HEK293 (cell line): ENCODE data around the gene TADA2B.

Experiments
- CTCF ChIA-PET: fragments of 350-600 bp; formaldehyde crosslinking; extraction: SDS; loops from one replicate; lab custom pipeline; 2021; ENCODE audit warnings: antibody characterized with exemption; lab: Yijun Ruan, JAX
- POLR2A ChIA-PET: fragments of 300-600 bp; formaldehyde crosslinking; extraction: SDS; loops from one replicate; lab custom pipeline; 2020; ENCODE audit warnings: antibody characterized with exemption, inconsistent platforms; lab: Yijun Ruan, JAX
- H3K27ac ChIP-seq: fragments of 200-500 bp; sonication (Bioruptor generic); 2 replicates; pipeline ENCODE4 v1.5.1; 2014; ENCODE audit warnings: low read depth, low read length, control low read depth, inconsistent platforms; ENCODE audit errors: extremely low read depth
- H3K36me3 ChIP-seq, 2 experiments: fragments of 200-500 bp in 1 of 2; sonication (Bioruptor generic) in 1 of 2; 1 replicate in 1 of 2; 2 replicates in 1 of 2; pipeline ENCODE4 v1.5.1; 2014 to 2017; ENCODE audit warnings: inconsistent platforms in 2 of 2, low read length in 2 of 2; ENCODE audit not compliant: control insufficient read depth in 2 of 2, insufficient read depth in 1 of 2
- H3K4me1 ChIP-seq: fragments of 200-500 bp; sonication (Bioruptor generic); 2 replicates; pipeline ENCODE4 v1.5.1; 2014; ENCODE audit warnings: mild to moderate bottlenecking, low read length, inconsistent platforms; ENCODE audit not compliant: control insufficient read depth, insufficient read depth
- H3K4me3 ChIP-seq: 2 replicates; pipeline ENCODE4 v1.5.1; 2011; ENCODE audit warnings: low read depth, mild to moderate bottlenecking, control low read depth, low read length, moderate library complexity
- H3K9me3 ChIP-seq: fragments of 200-500 bp; sonication (Bioruptor generic); 2 replicates; pipeline ENCODE4 v1.5.1; 2014; ENCODE audit warnings: low read depth, low read length, inconsistent platforms; ENCODE audit not compliant: control insufficient read depth, insufficient read depth
- ELK4 ChIP-seq: IDR thresholded peaks from 2 replicates; pipeline ENCODE4 v1.6.1; 2011; ENCODE audit warnings: mild to moderate bottlenecking, low read depth, low read length, borderline replicate concordance
- HIC1 ChIP-seq: fragments of 450-650 bp; formaldehyde crosslinking; IDR thresholded peaks from 2 replicates; pipeline ENCODE4 v1.5.1; 2016; ENCODE audit warnings: missing biosample characterization, missing genetic modification characterization
- KLF10 ChIP-seq: fragments of 450-650 bp; IDR thresholded peaks from 2 replicates; pipeline ENCODE4 v1.5.1; 2018; ENCODE audit warnings: missing biosample characterization, mild to moderate bottlenecking, missing genetic modification characterization
- KLF9 ChIP-seq: fragments of 450-650 bp; formaldehyde crosslinking; IDR thresholded peaks from 2 replicates; pipeline ENCODE4 v1.5.1; 2016; ENCODE audit warnings: missing biosample characterization, missing genetic modification characterization, low read depth
- MYNN ChIP-seq: fragments of 450-650 bp; formaldehyde crosslinking; IDR thresholded peaks from 2 replicates; pipeline ENCODE4 v1.5.1; 2016; ENCODE audit warnings: missing biosample characterization, missing genetic modification characterization, borderline replicate concordance
- MZF1 ChIP-seq: fragments of 450-650 bp; formaldehyde crosslinking; IDR thresholded peaks from 2 replicates; pipeline ENCODE4 v1.5.1; 2017; ENCODE audit warnings: missing biosample characterization, missing genetic modification characterization, borderline replicate concordance
- PBX3 ChIP-seq: sonication (generic); formaldehyde crosslinking; IDR thresholded peaks from 2 replicates; pipeline ENCODE4 v1.8.1; 2022; ENCODE audit warnings: mild to moderate bottlenecking, moderate library complexity, missing genetic modification reagents
- SALL2 ChIP-seq: fragments of 450-650 bp; formaldehyde crosslinking; IDR thresholded peaks from 2 replicates; pipeline ENCODE4 v1.5.0; 2017; ENCODE audit warnings: missing biosample characterization, mild to moderate bottlenecking, missing genetic modification characterization, borderline replicate concordance
- ZFHX2 ChIP-seq: fragments of 450-650 bp; formaldehyde crosslinking; conservative IDR thresholded peaks from 2 replicates; pipeline ENCODE4 v1.5.1; 2016; ENCODE audit warnings: missing biosample characterization, missing genetic modification characterization
- ZNF138 ChIP-seq: fragments of 450-650 bp; formaldehyde crosslinking; IDR thresholded peaks from 2 replicates; pipeline ENCODE4 v1.5.1; 2016; ENCODE audit warnings: missing biosample characterization, missing genetic modification characterization, borderline replicate concordance
- ZNF146 ChIP-seq: fragments of 450-650 bp; formaldehyde crosslinking; IDR thresholded peaks from 2 replicates; pipeline ENCODE4 v1.5.1; 2016; ENCODE audit warnings: missing biosample characterization, missing genetic modification characterization
- ZNF169 ChIP-seq: fragments of 450-650 bp; formaldehyde crosslinking; IDR thresholded peaks from 2 replicates; pipeline ENCODE4 v1.5.1; 2016; ENCODE audit warnings: missing biosample characterization, missing genetic modification characterization
- ZNF175 ChIP-seq: fragments of 450-650 bp; formaldehyde crosslinking; IDR thresholded peaks from 2 replicates; pipeline ENCODE4 v1.5.1; 2016; ENCODE audit warnings: missing biosample characterization, missing genetic modification characterization
- ZNF239 ChIP-seq: fragments of 450-650 bp; formaldehyde crosslinking; IDR thresholded peaks from 2 replicates; pipeline ENCODE4 v1.5.1; 2016; ENCODE audit warnings: missing biosample characterization, missing genetic modification characterization
- ZNF266 ChIP-seq: fragments of 450-650 bp; formaldehyde crosslinking; IDR thresholded peaks from 2 replicates; pipeline ENCODE4 v1.5.1; 2016; ENCODE audit warnings: missing biosample characterization, missing genetic modification characterization, low read depth
- ZNF350 ChIP-seq: fragments of 450-650 bp; formaldehyde crosslinking; IDR thresholded peaks from 2 replicates; pipeline ENCODE4 v1.5.0; 2017; ENCODE audit warnings: missing biosample characterization, mild to moderate bottlenecking, missing genetic modification characterization
- ZNF394 ChIP-seq: fragments of 450-650 bp; formaldehyde crosslinking; IDR thresholded peaks from 2 replicates; pipeline ENCODE4 v1.5.1; 2016; ENCODE audit warnings: missing biosample characterization, missing genetic modification characterization, mild to moderate bottlenecking, moderate library complexity, borderline replicate concordance
- ZNF423 ChIP-seq: fragments of 450-650 bp; formaldehyde crosslinking; IDR thresholded peaks from 2 replicates; pipeline ENCODE4 v1.5.1; 2016; ENCODE audit warnings: missing biosample characterization, missing genetic modification characterization
- ZNF514 ChIP-seq: fragments of 450-650 bp; formaldehyde crosslinking; IDR thresholded peaks from 2 replicates; pipeline ENCODE4 v1.5.1; 2016; ENCODE audit warnings: missing biosample characterization, missing genetic modification characterization
- ZNF585B ChIP-seq: fragments of 450-650 bp; formaldehyde crosslinking; IDR thresholded peaks from 2 replicates; pipeline ENCODE4 v1.5.1; 2016; ENCODE audit warnings: missing biosample characterization, missing genetic modification characterization
- ZNF624 ChIP-seq: fragments of 450-650 bp; formaldehyde crosslinking; IDR thresholded peaks from 2 replicates; pipeline ENCODE4 v1.5.1; 2017; ENCODE audit warnings: missing biosample characterization, missing genetic modification characterization
- ZNF660 ChIP-seq: fragments of 450-650 bp; IDR thresholded peaks from 2 replicates; pipeline ENCODE4 v1.5.1; 2018; ENCODE audit warnings: missing biosample characterization, mild to moderate bottlenecking, missing genetic modification characterization
- ZNF677 ChIP-seq: fragments of 450-650 bp; IDR thresholded peaks from 2 replicates; pipeline ENCODE4 v1.5.0; 2018; ENCODE audit warnings: missing biosample characterization, mild to moderate bottlenecking, missing genetic modification characterization, moderate library complexity
- ZNF792 ChIP-seq: fragments of 450-650 bp; formaldehyde crosslinking; IDR thresholded peaks from 2 replicates; pipeline ENCODE4 v1.5.1; 2016; ENCODE audit warnings: missing biosample characterization, missing genetic modification characterization
- TF ChIP-seq, protein P1 (sequence below): fragments of 450-650 bp; formaldehyde crosslinking; IDR thresholded peaks from 2 replicates; pipeline ENCODE4 v1.5.1; 2017; ENCODE audit warnings: missing biosample characterization, missing genetic modification characterization
- TF ChIP-seq, protein P2 (sequence below): fragments of 450-650 bp; formaldehyde crosslinking; IDR thresholded peaks from 2 replicates; pipeline ENCODE4 v1.5.1; 2016; ENCODE audit warnings: missing biosample characterization, missing genetic modification characterization

TADA2B gene

DNA sequence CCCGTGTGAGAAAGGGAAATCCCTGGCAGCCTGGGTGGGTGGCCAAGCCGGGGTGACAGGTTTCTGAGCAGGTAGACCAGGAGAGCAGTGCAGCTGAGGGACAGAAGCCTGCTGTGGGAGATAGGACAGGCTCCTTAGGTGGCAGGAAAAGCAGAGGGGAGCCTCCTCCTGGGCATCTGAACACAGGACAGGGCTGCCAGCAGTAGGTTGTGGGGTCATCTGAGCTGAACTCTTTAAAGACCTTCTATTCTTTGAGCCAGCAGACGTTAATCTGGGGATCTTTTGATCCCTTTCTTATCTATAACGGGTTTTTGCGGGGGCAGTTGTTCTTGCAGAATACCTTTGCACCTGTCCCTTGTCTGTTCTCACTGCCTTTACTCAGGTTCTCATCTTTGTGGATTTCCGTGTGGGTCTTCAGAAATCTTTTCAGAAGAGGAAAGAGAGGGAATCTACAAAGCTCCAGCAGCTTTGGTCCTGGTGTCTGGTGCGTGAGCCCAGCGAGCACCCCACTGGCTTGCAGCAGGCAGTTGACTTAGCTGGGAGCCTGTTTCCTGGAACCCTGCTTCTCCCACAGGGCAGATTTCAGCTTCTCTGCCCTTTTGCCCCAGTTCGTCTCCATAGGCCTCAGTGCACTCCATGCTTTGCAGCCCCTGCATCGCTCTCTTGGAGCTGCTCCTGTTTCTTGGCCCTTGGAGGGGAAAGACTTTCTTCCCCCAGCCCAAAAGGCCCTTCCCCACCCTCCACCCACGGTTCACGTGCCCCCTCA is 35.8 kb upstream of the TADA2B start:
- POLR2A ChIA-PET = no interaction called here
- Histone ChIP-seq H3K9me3 (no peaks in the 10 kb centered on the region), H3K27ac (no peak overlapping the region), H3K4me1 (no peaks in the 10 kb centered on the region), H3K4me3 (no peak overlapping the region), H3K36me3 (peaks cover 0 to 82% of the 10 kb centered on the region in 2 experiments; a peak in 2 of 3 replicates)
- CTCF ChIA-PET = interaction anchor here (1.1 kb wide), 1 partner anchor 64 kb away, joined by 3 read pairs; no protein-coding TSS in a partner anchor
- TF ChIP-seq ZNF423 (tag by site-specific recombination) (no peak), SALL2 (no peak), HIC1 (tag by site-specific recombination) (no peak), PBX3 (CRISPR knock-in tag) (no peak), KLF10 (tag by site-specific recombination) (no peak), ZNF660 (tag by site-specific recombination) (no peak), ZNF585B (no peak), ELK4 (no peak), ZNF792 (no peak), KLF9 (tag by site-specific recombination) (no peak), ZNF624 (tag by site-specific recombination) (no peak), MYNN (tag by site-specific recombination) (no peak), ZNF239 (tag by site-specific recombination) (no peak), ZNF175 (no peak), ZNF514 (tag by site-specific recombination) (no peak), ZFHX2 (no peak), ZNF169 (tag by site-specific recombination) (no peak), MZF1 (tag by site-specific recombination) (no peak), ZNF677 (tag by site-specific recombination) (no peak)
- TF ChIP-seq, protein P1, sequence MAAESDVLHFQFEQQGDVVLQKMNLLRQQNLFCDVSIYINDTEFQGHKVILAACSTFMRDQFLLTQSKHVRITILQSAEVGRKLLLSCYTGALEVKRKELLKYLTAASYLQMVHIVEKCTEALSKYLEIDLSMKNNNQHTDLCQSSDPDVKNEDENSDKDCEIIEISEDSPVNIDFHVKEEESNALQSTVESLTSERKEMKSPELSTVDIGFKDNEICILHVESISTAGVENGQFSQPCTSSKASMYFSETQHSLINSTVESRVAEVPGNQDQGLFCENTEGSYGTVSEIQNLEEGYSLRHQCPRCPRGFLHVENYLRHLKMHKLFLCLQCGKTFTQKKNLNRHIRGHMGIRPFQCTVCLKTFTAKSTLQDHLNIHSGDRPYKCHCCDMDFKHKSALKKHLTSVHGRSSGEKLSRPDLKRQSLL (tag by site-specific recombination) = no peak

DNA sequence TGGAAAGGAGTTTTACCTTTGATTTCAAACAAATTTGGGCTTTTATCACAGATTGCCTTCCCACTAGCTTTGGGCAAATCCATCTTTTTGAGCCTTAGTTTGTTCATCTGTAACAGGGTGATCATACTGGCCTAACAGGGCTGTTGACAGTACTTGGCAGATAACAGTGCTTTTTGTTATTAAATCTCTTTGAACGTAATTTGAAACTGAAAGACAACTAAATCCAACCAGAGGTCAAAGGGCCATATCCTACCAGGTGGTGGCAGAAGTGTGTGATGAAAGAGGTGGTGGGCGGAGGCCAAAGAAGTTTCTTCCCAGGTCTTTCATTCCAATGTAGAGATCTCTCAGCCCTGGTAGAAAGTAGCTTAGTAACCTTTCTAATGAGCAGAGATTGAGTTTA is 35.2 kb upstream of the TADA2B start:
- Histone ChIP-seq H3K9me3 (no peaks in the 10 kb centered on the region), H3K4me1 (no peaks in the 10 kb centered on the region), H3K36me3 (peaks cover 0 to 80% of the 10 kb centered on the region in 2 experiments; a peak in 2 of 3 replicates), H3K27ac (no peak overlapping the region), H3K4me3 (no peak overlapping the region)
- ChIA-PET CTCF (interaction anchor here (1.1 kb wide), 1 partner anchor 63 kb away, joined by 3 read pairs; no protein-coding TSS in a partner anchor), POLR2A (no interaction called here)
- TF ChIP-seq ZNF394 (tag by site-specific recombination) (no peak), ZNF350 (no peak), ZNF266 (no peak), ZNF138 (tag by site-specific recombination) (no peak), ZNF146 (no peak)
- TF ChIP-seq, protein P2, sequence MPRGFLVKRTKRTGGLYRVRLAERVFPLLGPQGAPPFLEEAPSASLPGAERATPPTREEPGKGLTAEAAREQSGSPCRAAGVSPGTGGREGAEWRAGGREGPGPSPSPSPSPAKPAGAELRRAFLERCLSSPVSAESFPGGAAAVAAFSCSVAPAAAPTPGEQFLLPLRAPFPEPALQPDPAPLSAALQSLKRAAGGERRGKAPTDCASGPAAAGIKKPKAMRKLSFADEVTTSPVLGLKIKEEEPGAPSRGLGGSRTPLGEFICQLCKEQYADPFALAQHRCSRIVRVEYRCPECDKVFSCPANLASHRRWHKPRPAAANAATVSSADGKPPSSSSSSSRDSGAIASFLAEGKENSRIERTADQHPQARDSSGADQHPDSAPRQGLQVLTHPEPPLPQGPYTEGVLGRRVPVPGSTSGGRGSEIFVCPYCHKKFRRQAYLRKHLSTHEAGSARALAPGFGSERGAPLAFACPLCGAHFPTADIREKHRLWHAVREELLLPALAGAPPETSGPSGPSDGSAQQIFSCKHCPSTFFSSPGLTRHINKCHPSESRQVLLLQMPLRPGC = no peak
